A673 (cell line): ENCODE data around the gene HGFAC. TPM values are rescaled to one million over a fixed set of nuclear protein-coding genes. Genes with fewer than 3 reads are reported as not detected.

Source experiments
- BruUV-seq: library from RNA; stranded (reverse); fragments of 400-500 nt; replicated peaks from 2 replicates; lab custom pipeline; 2021; lab: Mats Ljungman, UMichigan
- CTCF ChIA-PET: fragments of 300-600 bp; sonication (Branson Sonifier 250); formaldehyde crosslinking; loops from one replicate; lab custom pipeline; 2022; ENCODE audit warnings: antibody characterized with exemption; lab: Charles Lee
- POLR2A ChIA-PET: fragments of 300-600 bp; sonication (Branson Sonifier 250); formaldehyde crosslinking; loops from one replicate; lab custom pipeline; 2022; ENCODE audit warnings: antibody characterized with exemption; ENCODE audit not compliant: low non-redundant PET; lab: Charles Lee
- DNase-seq: peaks from one replicate; pipeline ENCODE4 v3.0.0-alpha.2; 2015; ENCODE audit warnings: low spot score
- H3K27ac ChIP-seq: fragments of 200-600 bp; sonication (generic); 2 replicates; pipeline ENCODE4 v1.5.1; 2016; ENCODE audit warnings: mixed run types, low read depth, mild to moderate bottlenecking, mixed read lengths, antibody characterized with exemption, low read length; ENCODE audit not compliant: poor library complexity, severe bottlenecking
- H3K27me3 ChIP-seq: fragments of 200-600 bp; sonication (generic); replicated peaks from 2 replicates; pipeline ENCODE4 v1.6.1; 2017; ENCODE audit warnings: mixed run types, low read depth, mild to moderate bottlenecking, mixed read lengths, antibody characterized with exemption, low read length; ENCODE audit not compliant: insufficient read depth, poor library complexity
- H3K36me3 ChIP-seq: fragments of 200-600 bp; sonication (generic); 2 replicates; pipeline ENCODE4 v1.6.1; 2016; ENCODE audit warnings: mixed run types, mild to moderate bottlenecking, mixed read lengths, antibody characterized with exemption, low read length; ENCODE audit not compliant: insufficient read depth, poor library complexity, severe bottlenecking
- H3K4me1 ChIP-seq: fragments of 200-600 bp; sonication (generic); 2 replicates; pipeline ENCODE4 v1.6.1; 2017; ENCODE audit warnings: mixed run types, mild to moderate bottlenecking, mixed read lengths, antibody characterized with exemption, low read length; ENCODE audit not compliant: insufficient read depth, poor library complexity, severe bottlenecking
- H3K4me3 ChIP-seq: fragments of 200-600 bp; sonication (generic); 2 replicates; pipeline ENCODE4 v1.5.1; 2016; ENCODE audit warnings: low read depth, mixed run types, mild to moderate bottlenecking, mixed read lengths, low read length; ENCODE audit not compliant: poor library complexity, severe bottlenecking
- H3K9me3 ChIP-seq: fragments of 200-600 bp; sonication (generic); 2 replicates; pipeline ENCODE4 v1.6.1; 2016; ENCODE audit warnings: mixed run types, low read depth, mild to moderate bottlenecking, mixed read lengths, antibody characterized with exemption, low read length; ENCODE audit not compliant: poor library complexity, severe bottlenecking
- EZH2 ChIP-seq: fragments of 200-600 bp; sonication (generic); IDR thresholded peaks from 2 replicates; pipeline ENCODE4 v1.6.1; 2017; ENCODE audit warnings: borderline replicate concordance, low read depth, mild to moderate bottlenecking, mixed read lengths, antibody characterized with exemption, low read length; ENCODE audit not compliant: poor library complexity, severe bottlenecking
- intact Hi-C: fragments of 100-400 bp; cut with micrococcal nuclease; formaldehyde crosslinking; loops from one replicate; pipeline ENCODE4 v1.10.0; 2022; ENCODE audit not compliant: unreplicated experiment
- total RNA-seq: library from RNA; stranded (reverse); gene quantifications from 2 replicates; pipeline ENCODE4 v1.2.3, GENCODE V29; 2021
- TF ChIP-seq, protein P1 (sequence below): fragments of 300-800, 200-600 bp; sonication (generic); conservative IDR thresholded peaks from 2 replicates; pipeline ENCODE4 v1.5.1; 2017; ENCODE audit warnings: low read depth, mild to moderate bottlenecking, antibody characterized with exemption, low read length, moderate library complexity, mixed read lengths

Gene HGFAC
- total RNA-seq, 1 experiment from 2014 or later = 4.8 TPM

DNA sequence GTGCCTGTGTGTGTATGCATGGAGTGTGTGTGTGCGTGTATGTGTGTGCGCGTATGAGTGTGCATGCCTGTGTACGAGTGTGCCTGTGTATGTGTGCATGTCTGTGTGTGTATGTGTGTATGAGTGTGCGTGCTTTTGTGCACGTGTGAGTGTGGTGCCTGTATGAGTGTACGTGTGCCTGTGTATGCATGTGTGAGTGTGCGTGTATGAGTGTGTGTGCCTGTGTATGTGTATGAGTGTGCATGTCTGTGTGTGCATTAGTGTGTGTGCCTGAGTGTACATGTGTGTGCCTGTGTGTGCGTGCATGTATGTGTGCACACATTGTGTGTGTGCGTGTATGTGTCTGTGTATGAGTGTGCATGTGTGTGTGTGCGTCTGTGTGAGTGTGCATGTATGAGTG lies 27.0 kb downstream of the HGFAC start:
- Histone ChIP-seq H3K9me3 (no peaks in the 10 kb centered on the region), H3K36me3 (no peaks in the 10 kb centered on the region), H3K27ac (no peak overlapping the region), H3K4me3 (no peak overlapping the region), H3K27me3 (no peaks in the 10 kb centered on the region), H3K4me1 (no peaks in the 10 kb centered on the region)
- no peak for DNase-seq
- no TSS peak for BruUV-seq
- ChIA-PET CTCF (no interaction called here), POLR2A (no interaction called here)
- no peak for TF ChIP-seq EZH2
- TF ChIP-seq, protein P1, sequence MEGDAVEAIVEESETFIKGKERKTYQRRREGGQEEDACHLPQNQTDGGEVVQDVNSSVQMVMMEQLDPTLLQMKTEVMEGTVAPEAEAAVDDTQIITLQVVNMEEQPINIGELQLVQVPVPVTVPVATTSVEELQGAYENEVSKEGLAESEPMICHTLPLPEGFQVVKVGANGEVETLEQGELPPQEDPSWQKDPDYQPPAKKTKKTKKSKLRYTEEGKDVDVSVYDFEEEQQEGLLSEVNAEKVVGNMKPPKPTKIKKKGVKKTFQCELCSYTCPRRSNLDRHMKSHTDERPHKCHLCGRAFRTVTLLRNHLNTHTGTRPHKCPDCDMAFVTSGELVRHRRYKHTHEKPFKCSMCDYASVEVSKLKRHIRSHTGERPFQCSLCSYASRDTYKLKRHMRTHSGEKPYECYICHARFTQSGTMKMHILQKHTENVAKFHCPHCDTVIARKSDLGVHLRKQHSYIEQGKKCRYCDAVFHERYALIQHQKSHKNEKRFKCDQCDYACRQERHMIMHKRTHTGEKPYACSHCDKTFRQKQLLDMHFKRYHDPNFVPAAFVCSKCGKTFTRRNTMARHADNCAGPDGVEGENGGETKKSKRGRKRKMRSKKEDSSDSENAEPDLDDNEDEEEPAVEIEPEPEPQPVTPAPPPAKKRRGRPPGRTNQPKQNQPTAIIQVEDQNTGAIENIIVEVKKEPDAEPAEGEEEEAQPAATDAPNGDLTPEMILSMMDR = no peak
- intact Hi-C loops = no loop called here

GRCh38 chr4:3469386-3470243 lies 27.8 kb downstream of the HGFAC start:
- intact Hi-C loops = no loop called here
- POLR2A ChIA-PET = no interaction called here
- no TSS peak for BruUV-seq
- H3K36me3 ChIP-seq = no peaks in the 10 kb centered on the region
- H3K27ac ChIP-seq = no peak overlapping the region
- no peaks in the 10 kb centered on the region for H3K4me1 ChIP-seq
- DNase-seq = no peak
- CTCF ChIA-PET = no interaction called here
- TF ChIP-seq, protein P1 = no peak
- no peak for TF ChIP-seq EZH2
- H3K9me3 ChIP-seq = no peaks in the 10 kb centered on the region
- H3K4me3 ChIP-seq = no peak overlapping the region
- no peaks in the 10 kb centered on the region for H3K27me3 ChIP-seq

DNA sequence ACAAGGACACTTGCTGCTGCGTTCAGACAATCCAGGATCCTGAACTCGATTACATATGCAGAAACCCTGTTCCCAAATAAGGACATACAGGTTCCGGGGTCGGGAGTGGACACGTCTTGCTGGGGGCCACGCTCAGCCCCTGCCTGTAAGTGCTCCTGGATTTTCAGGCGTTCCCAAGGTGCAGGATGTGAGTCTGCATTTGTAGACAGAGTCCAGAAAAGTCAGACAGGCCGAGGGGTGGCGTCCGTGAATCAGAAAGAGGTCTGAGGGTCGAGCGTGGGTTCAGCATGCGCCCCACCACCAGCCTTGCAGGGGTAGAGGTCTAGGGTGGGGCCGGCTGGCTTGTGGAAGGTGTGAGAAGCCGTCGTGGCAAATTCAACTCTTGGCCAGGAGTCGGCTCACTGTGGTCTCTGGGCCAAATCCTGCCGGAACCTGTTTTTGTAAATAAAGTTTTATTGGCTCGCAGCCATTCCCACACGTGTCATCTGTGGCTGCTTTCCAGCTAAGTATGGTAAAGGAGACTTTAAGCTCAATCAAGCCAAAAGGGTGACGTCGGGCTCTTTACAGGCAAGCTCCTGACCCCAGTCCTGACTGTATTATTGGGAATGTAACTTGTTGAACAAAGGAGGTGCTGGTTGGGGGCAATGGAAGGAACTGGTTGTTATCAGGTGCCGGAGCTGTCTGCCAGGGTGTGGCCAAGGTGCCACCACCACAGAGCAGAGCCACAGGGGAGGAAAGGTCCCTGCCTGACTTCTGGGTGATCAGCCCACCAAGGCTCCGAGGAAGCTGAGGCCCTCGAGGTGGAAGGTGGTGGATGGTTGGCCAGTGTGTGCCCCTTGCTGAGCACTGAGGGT lies 28.7 kb downstream of the HGFAC start:
- intact Hi-C loops = no loop called here
- TF ChIP-seq, protein P1 = no peak
- TF ChIP-seq EZH2 = no peak
- H3K27ac ChIP-seq = no peak overlapping the region
- H3K9me3 ChIP-seq = no peaks in the 10 kb centered on the region
- ChIA-PET CTCF (no interaction called here), POLR2A (no interaction called here)
- H3K36me3 ChIP-seq = no peaks in the 10 kb centered on the region
- no TSS peak for BruUV-seq
- no peak for DNase-seq
- H3K4me1 ChIP-seq = no peaks in the 10 kb centered on the region
- no peak overlapping the region for H3K4me3 ChIP-seq
- H3K27me3 ChIP-seq = no peaks in the 10 kb centered on the region
